HG03575 (cell line): Measurements from ENCODE around the gene CD4.

Experiments
- ATAC-seq: cut with Tn5 transposase; IDR thresholded peaks from one replicate; pipeline ENCODE4 v1.9.1; 2021; ENCODE audit not compliant: unreplicated experiment, insufficient number of reproducible peaks, low FRiP score; ENCODE audit errors: extremely low read depth

CD4 gene

GRCh38 chr12:6792522-6793201 is 3.3 kb downstream of the CD4 start:
- no peak for ATAC-seq

GRCh38 chr12:6795088-6795487 is 5.8 kb downstream of the CD4 start:
- no peak for ATAC-seq

GRCh38 chr12:6796576-6796975 is 7.2 kb downstream of the CD4 start:
- no peak for ATAC-seq

GRCh38 chr12:6799147-6799546 is 9.8 kb downstream of the CD4 start:
- ATAC-seq, result no peak

- no peak for ATAC-seq
Observed at GRCh38 chr12:6807170-6807569, 17.8 kb downstream of the CD4 start.

- no peak for ATAC-seq
Observed at GRCh38 chr12:6809056-6809455, 19.7 kb downstream of the CD4 start.

GRCh38 chr12:6810758-6811157 is 21.4 kb downstream of the CD4 start:
- no peak for ATAC-seq

GRCh38 chr12:6813363-6813762 is 24.0 kb downstream of the CD4 start:
- no peak for ATAC-seq

- ATAC-seq, result no peak
Observed at GRCh38 chr12:6816598-6816997, 27.3 kb downstream of the CD4 start.

GRCh38 chr12:6817098-6817497 is 27.8 kb downstream of the CD4 start:
- no peak for ATAC-seq

- ATAC-seq, result no peak
Observed at GRCh38 chr12:6817662-6818157, 28.4 kb downstream of the CD4 start.

GRCh38 chr12:6818222-6818621 is 28.9 kb downstream of the CD4 start:
- no peak for ATAC-seq

- ATAC-seq, result no peak
Observed at GRCh38 chr12:6818645-6819044, 29.3 kb downstream of the CD4 start.

- no peak for ATAC-seq
Observed at GRCh38 chr12:6819106-6820030, 30.0 kb downstream of the CD4 start.

- no peak for ATAC-seq
Observed at GRCh38 chr12:6820166-6820565, 30.8 kb downstream of the CD4 start.

GRCh38 chr12:6821591-6822425 is 32.5 kb downstream of the CD4 start, which contains the start of gene GPR162:
Gene GPR162 (plus strand): TSS chr12:6821821. CDS start chr12:6823899, 2,078 bp downstream.
- ATAC-seq, result no peak

- no peak for ATAC-seq
Observed at GRCh38 chr12:6822426-6823135, 33.3 kb downstream of the CD4 start.

GRCh38 chr12:6823182-6824084 is 34.1 kb downstream of the CD4 start:
- no peak for ATAC-seq
